ENCODE measurements around the gene CP.

DNA sequence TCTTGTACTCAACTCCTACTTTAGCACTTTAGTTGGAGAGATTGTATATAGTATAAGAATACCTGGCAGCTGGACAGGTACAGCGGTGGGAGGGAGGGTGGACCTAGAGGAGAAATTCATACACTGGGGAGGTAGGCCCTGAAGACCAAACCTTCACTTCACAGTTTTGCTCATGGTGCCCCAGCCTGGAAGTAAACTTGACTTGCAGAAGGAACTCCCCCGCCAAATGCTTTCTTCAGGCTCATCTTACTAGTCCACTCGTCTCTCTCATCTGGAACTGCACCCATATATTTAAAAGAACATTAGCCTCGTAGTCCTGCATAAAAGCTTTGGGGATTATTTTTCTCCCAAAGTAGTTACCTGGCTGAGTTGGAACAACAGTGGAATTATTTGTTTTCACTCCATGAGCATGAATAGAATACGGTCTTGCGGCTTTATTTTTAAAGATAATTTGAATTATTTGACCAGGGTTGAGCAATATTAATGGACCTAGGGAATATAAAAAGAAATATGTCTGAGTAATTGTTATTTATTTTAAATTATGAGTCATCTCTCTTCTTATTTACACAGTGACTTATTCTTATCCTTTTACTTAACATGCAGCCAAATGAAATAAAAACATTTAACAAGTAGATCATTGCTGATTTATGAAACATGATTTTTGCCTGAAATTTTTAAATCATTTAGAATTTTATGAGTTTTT is 25.5 kb upstream of the CP start:
- TF ChIP-seq GATA3 (IDR thresholded peaks at IDR 0.05; ENCODE audit: low read depth, low read length) (no peak), GATA2 (IDR thresholded peaks at IDR 0.05; ENCODE audit: low read depth, low read length) (no peak)
